GM12878 (cell line): Measurements from ENCODE around the gene LTBP3. TPM values are rescaled to one million over a fixed set of nuclear protein-coding genes. Genes with fewer than 3 reads are reported as not detected.
A peak's percentile ranks its signal among the peaks of the same experiment; 100 is the strongest.

ENCODE experiments used
- ATF3 ChIP-seq: IDR thresholded peaks from 2 replicates; pipeline ENCODE4 v1.6.1; 2011; ENCODE audit warnings: low read depth, mild to moderate bottlenecking, low read length, moderate library complexity, borderline replicate concordance; ENCODE audit errors: extremely low read depth
- BMI1 ChIP-seq: fragments of 450-650 bp; IDR thresholded peaks from 2 replicates; pipeline ENCODE4 v1.6.1; 2016; ENCODE audit warnings: mild to moderate bottlenecking, moderate library complexity, borderline replicate concordance
- CBFB ChIP-seq: IDR thresholded peaks from 2 replicates; pipeline ENCODE4 v1.6.1; 2016; ENCODE audit warnings: antibody characterized with exemption, low read depth
- EED ChIP-seq: sonication (generic); IDR thresholded peaks from 2 replicates; pipeline ENCODE4 v1.6.1; 2016; ENCODE audit warnings: antibody characterized with exemption, low read depth
- EZH2 ChIP-seq: IDR thresholded peaks from 2 replicates; pipeline ENCODE4 v1.6.1; 2012; ENCODE audit warnings: low read depth, mild to moderate bottlenecking, control low read depth, inconsistent platforms, low read length, borderline replicate concordance; ENCODE audit not compliant: control insufficient read depth
- FOS ChIP-seq: IDR thresholded peaks from 3 replicates; pipeline ENCODE4 v1.6.1; 2011; ENCODE audit warnings: borderline replicate concordance; ENCODE audit not compliant: insufficient read length; ENCODE audit errors: extremely low read depth
- FOXK2 ChIP-seq: fragments of 450-650 bp; IDR thresholded peaks from 2 replicates; pipeline ENCODE4 v1.6.1; 2017; ENCODE audit warnings: mild to moderate bottlenecking, moderate library complexity
- GABPA ChIP-seq: IDR thresholded peaks from 2 replicates; pipeline ENCODE4 v1.6.1; 2014; ENCODE audit warnings: antibody characterized with exemption, low read depth, mild to moderate bottlenecking, inconsistent platforms
- KLF5 ChIP-seq: fragments of 450-650 bp; IDR thresholded peaks from 2 replicates; pipeline ENCODE4 v1.6.1; 2014; ENCODE audit warnings: mild to moderate bottlenecking; ENCODE audit not compliant: partially characterized antibody
- LARP7 ChIP-seq: fragments of 450-650 bp; IDR thresholded peaks from 2 replicates; pipeline ENCODE4 v1.6.1; 2017; ENCODE audit warnings: mild to moderate bottlenecking
- MTA2 ChIP-seq: fragments of 450-650 bp; IDR thresholded peaks from 2 replicates; pipeline ENCODE4 v1.6.1; 2016; ENCODE audit warnings: low read depth, mild to moderate bottlenecking, moderate library complexity
- POLR2A ChIP-seq: IDR thresholded peaks from 2 replicates; pipeline ENCODE4 v1.6.1; 2011; ENCODE audit warnings: low read depth, mild to moderate bottlenecking, low read length
- POU2F2 ChIP-seq: IDR thresholded peaks from 3 replicates; pipeline ENCODE4 v1.6.1; 2011; ENCODE audit warnings: low read depth, mild to moderate bottlenecking, low read length, borderline replicate concordance
- RAD51 ChIP-seq: fragments of 450-650 bp; IDR thresholded peaks from 2 replicates; pipeline ENCODE4 v1.6.1; 2016; ENCODE audit warnings: moderate library complexity, mild to moderate bottlenecking, inconsistent platforms
- RCOR1 ChIP-seq: conservative IDR thresholded peaks from 2 replicates; pipeline ENCODE4 v1.6.1; 2012; ENCODE audit warnings: low read depth, low read length, improper control_type of control experiment
- SREBF2 ChIP-seq: IDR thresholded peaks from 2 replicates; pipeline ENCODE4 v1.6.1; 2012; ENCODE audit warnings: mild to moderate bottlenecking, low read length
- SUPT20H ChIP-seq: IDR thresholded peaks from 2 replicates; pipeline ENCODE4 v1.6.1; 2011; ENCODE audit warnings: low read depth, mild to moderate bottlenecking, low read length, moderate library complexity, borderline replicate concordance; ENCODE audit not compliant: control insufficient read depth
- YY1 ChIP-seq: IDR thresholded peaks from 2 replicates; pipeline ENCODE4 v1.6.1; 2011; ENCODE audit warnings: low read depth, mild to moderate bottlenecking, low read length
- ZNF622 ChIP-seq: fragments of 450-650 bp; IDR thresholded peaks from 2 replicates; pipeline ENCODE4 v1.6.1; 2017; ENCODE audit warnings: mild to moderate bottlenecking, inconsistent platforms
- ZZZ3 ChIP-seq: IDR thresholded peaks from 2 replicates; pipeline ENCODE4 v1.6.1; 2011; ENCODE audit warnings: low read depth; ENCODE audit not compliant: control insufficient read depth, insufficient read length
- polyA plus RNA-seq, 11 experiments: library from polyadenylated mRNA; depleted of rRNA in 4 of 11; unstranded in 6 of 11; stranded (reverse) in 5 of 11; fragments of >200 nt; fragmentation: Nextera tagmentation in 4 of 11; fragmentation: Illumina TruSeq in 1 of 11; extraction: Ambion mirVana in 4 of 11; extraction: Trizol in 1 of 11; gene quantifications; 1 replicate in 1 of 11; 2 replicates in 10 of 11; pipeline versions ENCODE4 v1.2.1 to v1.2.3, GENCODE V29; 2011 to 2016; ENCODE audit warnings: inconsistent platforms in 2 of 11, missing spikeins in 2 of 11, low read depth in 1 of 11
- total RNA-seq, 4 experiments: library from RNA; depleted of rRNA in 3 of 4; stranded (reverse); fragments of >200 nt in 3 of 4; fragmentation: Illumina TruSeq in 1 of 4; extraction: Trizol in 1 of 4; gene quantifications; 2 replicates each; pipeline versions ENCODE4 v1.2.1 to v1.2.3, GENCODE V29; 2013 to 2021
- TF ChIP-seq, protein P1 (sequence below): fragments of 450-650 bp; IDR thresholded peaks from 2 replicates; pipeline ENCODE4 v1.6.1; 2017; ENCODE audit warnings: mild to moderate bottlenecking, moderate library complexity
- TF ChIP-seq, protein P2 (sequence below): fragments of 450-650 bp; formaldehyde crosslinking; IDR thresholded peaks from 2 replicates; pipeline ENCODE4 v1.4.0; 2020; ENCODE audit warnings: mild to moderate bottlenecking, moderate library complexity

The LTBP3 gene
- total and polyA plus RNA-seq, 10 of the 15 experiments (the other 5 are each of a cell fraction or from before 2014, with no cell fraction given), result 2.2 to 12.2 (median 6.2) TPM; not detected in 2

GRCh38 chr11:65540290-65541092 is 17.7 kb downstream of the LTBP3 start (continued):
- TF ChIP-seq SREBF2, result no peak
- no peak for TF ChIP-seq KLF5
- TF ChIP-seq EZH2, result no peak
- TF ChIP-seq ZZZ3, result no peak
- peak; percentile 81 for TF ChIP-seq POLR2A
- peak; percentile 9; the same call in 1 of the 2 replicates for TF ChIP-seq MTA2
- TF ChIP-seq, protein P1, sequence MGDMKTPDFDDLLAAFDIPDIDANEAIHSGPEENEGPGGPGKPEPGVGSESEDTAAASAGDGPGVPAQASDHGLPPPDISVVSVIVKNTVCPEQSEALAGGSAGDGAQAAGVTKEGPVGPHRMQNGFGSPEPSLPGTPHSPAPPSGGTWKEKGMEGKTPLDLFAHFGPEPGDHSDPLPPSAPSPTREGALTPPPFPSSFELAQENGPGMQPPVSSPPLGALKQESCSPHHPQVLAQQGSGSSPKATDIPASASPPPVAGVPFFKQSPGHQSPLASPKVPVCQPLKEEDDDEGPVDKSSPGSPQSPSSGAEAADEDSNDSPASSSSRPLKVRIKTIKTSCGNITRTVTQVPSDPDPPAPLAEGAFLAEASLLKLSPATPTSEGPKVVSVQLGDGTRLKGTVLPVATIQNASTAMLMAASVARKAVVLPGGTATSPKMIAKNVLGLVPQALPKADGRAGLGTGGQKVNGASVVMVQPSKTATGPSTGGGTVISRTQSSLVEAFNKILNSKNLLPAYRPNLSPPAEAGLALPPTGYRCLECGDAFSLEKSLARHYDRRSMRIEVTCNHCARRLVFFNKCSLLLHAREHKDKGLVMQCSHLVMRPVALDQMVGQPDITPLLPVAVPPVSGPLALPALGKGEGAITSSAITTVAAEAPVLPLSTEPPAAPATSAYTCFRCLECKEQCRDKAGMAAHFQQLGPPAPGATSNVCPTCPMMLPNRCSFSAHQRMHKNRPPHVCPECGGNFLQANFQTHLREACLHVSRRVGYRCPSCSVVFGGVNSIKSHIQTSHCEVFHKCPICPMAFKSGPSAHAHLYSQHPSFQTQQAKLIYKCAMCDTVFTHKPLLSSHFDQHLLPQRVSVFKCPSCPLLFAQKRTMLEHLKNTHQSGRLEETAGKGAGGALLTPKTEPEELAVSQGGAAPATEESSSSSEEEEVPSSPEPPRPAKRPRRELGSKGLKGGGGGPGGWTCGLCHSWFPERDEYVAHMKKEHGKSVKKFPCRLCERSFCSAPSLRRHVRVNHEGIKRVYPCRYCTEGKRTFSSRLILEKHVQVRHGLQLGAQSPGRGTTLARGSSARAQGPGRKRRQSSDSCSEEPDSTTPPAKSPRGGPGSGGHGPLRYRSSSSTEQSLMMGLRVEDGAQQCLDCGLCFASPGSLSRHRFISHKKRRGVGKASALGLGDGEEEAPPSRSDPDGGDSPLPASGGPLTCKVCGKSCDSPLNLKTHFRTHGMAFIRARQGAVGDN, result 0 out of 2 replicates have a peak, but pooled peaks have one; percentile 8
- TF ChIP-seq SUPT20H, result no peak
- TF ChIP-seq, protein P2, sequence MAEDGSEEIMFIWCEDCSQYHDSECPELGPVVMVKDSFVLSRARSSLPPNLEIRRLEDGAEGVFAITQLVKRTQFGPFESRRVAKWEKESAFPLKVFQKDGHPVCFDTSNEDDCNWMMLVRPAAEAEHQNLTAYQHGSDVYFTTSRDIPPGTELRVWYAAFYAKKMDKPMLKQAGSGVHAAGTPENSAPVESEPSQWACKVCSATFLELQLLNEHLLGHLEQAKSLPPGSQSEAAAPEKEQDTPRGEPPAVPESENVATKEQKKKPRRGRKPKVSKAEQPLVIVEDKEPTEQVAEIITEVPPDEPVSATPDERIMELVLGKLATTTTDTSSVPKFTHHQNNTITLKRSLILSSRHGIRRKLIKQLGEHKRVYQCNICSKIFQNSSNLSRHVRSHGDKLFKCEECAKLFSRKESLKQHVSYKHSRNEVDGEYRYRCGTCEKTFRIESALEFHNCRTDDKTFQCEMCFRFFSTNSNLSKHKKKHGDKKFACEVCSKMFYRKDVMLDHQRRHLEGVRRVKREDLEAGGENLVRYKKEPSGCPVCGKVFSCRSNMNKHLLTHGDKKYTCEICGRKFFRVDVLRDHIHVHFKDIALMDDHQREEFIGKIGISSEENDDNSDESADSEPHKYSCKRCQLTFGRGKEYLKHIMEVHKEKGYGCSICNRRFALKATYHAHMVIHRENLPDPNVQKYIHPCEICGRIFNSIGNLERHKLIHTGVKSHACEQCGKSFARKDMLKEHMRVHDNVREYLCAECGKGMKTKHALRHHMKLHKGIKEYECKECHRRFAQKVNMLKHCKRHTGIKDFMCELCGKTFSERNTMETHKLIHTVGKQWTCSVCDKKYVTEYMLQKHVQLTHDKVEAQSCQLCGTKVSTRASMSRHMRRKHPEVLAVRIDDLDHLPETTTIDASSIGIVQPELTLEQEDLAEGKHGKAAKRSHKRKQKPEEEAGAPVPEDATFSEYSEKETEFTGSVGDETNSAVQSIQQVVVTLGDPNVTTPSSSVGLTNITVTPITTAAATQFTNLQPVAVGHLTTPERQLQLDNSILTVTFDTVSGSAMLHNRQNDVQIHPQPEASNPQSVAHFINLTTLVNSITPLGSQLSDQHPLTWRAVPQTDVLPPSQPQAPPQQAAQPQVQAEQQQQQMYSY (CRISPR knock-in tag), result no peak
- peak; percentile 54; the same call in 1 of the 3 replicates for TF ChIP-seq POU2F2
- no peak for TF ChIP-seq FOXK2
- TF ChIP-seq LARP7, result peak; percentile 53
- no peak for TF ChIP-seq CBFB
- peak; percentile 59; the same call in 1 of the 2 replicates for TF ChIP-seq EED
- peak; percentile 70; the same call in 1 of the 2 replicates for TF ChIP-seq YY1
- TF ChIP-seq FOS, result no peak
- 0 out of 2 replicates have a peak, but pooled peaks have one; percentile 8 for TF ChIP-seq RCOR1
- no peak for TF ChIP-seq ZNF622
- TF ChIP-seq RAD51, result no peak
- TF ChIP-seq GABPA, result no peak
- no peak for TF ChIP-seq BMI1
- TF ChIP-seq ATF3, result no peak
